Upper lobe of left lung (tissue), 6 donors: ENCODE data around the gene ZNF609. TPM values are rescaled to one million over a fixed set of nuclear protein-coding genes. Genes with fewer than 3 reads are reported as not detected.

Experiments
- ATAC-seq, 2 donors: fragments of 200-7000 bp; cut with Tn5 transposase; one replicate each; pipeline ENCODE4 v1.9.1; 2022; ENCODE audit warnings: mild to moderate bottlenecking in 2 of 2, moderate library complexity in 2 of 2; ENCODE audit not compliant: low FRiP score in 2 of 2
- DNase-seq, 2 donors: peaks; one replicate each; pipeline ENCODE4 v3.0.0-alpha.2; 2019 to 2020
- H3K27ac ChIP-seq, 4 donors: fragments of 200-600 bp; sonication (generic); one replicate each; pipeline ENCODE4 v1.5.1; 2016 to 2019
- H3K27me3 ChIP-seq, 4 donors: fragments of 200-600 bp; sonication (generic); one replicate each; pipeline ENCODE4 v1.5.1; 2017 to 2019
- H3K36me3 ChIP-seq, 4 donors: fragments of 200-600 bp; sonication (generic); one replicate each; pipeline ENCODE4 v1.5.1; 2016 to 2019
- H3K4me1 ChIP-seq, 4 donors: fragments of 200-600 bp; sonication (generic); one replicate each; pipeline ENCODE4 v1.5.1; 2018 to 2019
- H3K4me3 ChIP-seq, 4 donors: fragments of 200-600 bp; sonication (generic); one replicate each; pipeline ENCODE4 v1.5.1; 2017 to 2019; ENCODE audit warnings: mild to moderate bottlenecking in 2 of 4, moderate library complexity in 1 of 4
- H3K9me3 ChIP-seq, 4 donors: fragments of 200-600 bp; sonication (generic); one replicate each; pipeline ENCODE4 v1.5.1; 2018 to 2019
- CTCF ChIP-seq, 6 experiments: fragments of 450-650 bp in 4 of 6; fragments of 200-600 bp in 2 of 6; sonication (generic) in 2 of 6; IDR thresholded peaks; one replicate each; pipeline ENCODE4 v1.5.1; 2016 to 2019; ENCODE audit warnings: antibody characterized with exemption in 6 of 6
- EP300 ChIP-seq, 4 donors: sonication (generic); formaldehyde crosslinking; IDR thresholded peaks; one replicate each; pipeline ENCODE4 v1.5.1; 2017; ENCODE audit warnings: antibody characterized with exemption in 4 of 4, control low read depth in 2 of 4
- POLR2A ChIP-seq, 4 donors: fragments of 450-650 bp; IDR thresholded peaks; one replicate each; pipeline ENCODE4 v1.5.1; 2016 to 2017; ENCODE audit warnings: antibody characterized with exemption in 4 of 4, mild to moderate bottlenecking in 2 of 4
- POLR2AphosphoS5 ChIP-seq, 2 donors: sonication (generic); formaldehyde crosslinking; IDR thresholded peaks; one replicate each; pipeline ENCODE4 v1.5.1; 2017; ENCODE audit warnings: antibody characterized with exemption in 2 of 2
- WGBS, 2 donors: methylation state at CpG; one replicate each; pipeline ENCODE4 v1.1.5; 2017 to 2018; 5-methylcytosine and 5-hydroxymethylcytosine counted together
- total RNA-seq, 6 donors: library from RNA; depleted of rRNA in 4 of 6; stranded (reverse); fragments of >200 nt in 4 of 6; gene quantifications; one replicate each; pipeline versions ENCODE4 v1.1.0 to v1.2.1, GENCODE V29; 2016 to 2021
- donor health status: DM: no; HTN: no; CAD: no; lungs with moderate emphysema.
- donor health status: DM: no; HTN: yes; CAD: no; lungs with severe emphysema.

The ZNF609 gene
- total RNA-seq, 6 donors from 2014 or later, result 30.4 to 65.0 (median 44.5) TPM

GRCh38 chr15:64437982-64438381 is 22.4 kb upstream of the ZNF609 start:
- 100% methylated on average over 1 of the region's 1 CpG for WGBS, 2 donors
- H3K4me1 ChIP-seq, result no peaks in the 10 kb centered on the region
- ATAC-seq, result no peak

GRCh38 chr15:64438653-64439447 is 21.5 kb upstream of the ZNF609 start:
- TF ChIP-seq EP300 (IDR thresholded peaks at IDR 0.05), result no peak
- no peak for TF ChIP-seq POLR2AphosphoS5 (IDR thresholded peaks at IDR 0.05)
- TF ChIP-seq CTCF (IDR thresholded peaks at IDR 0.05), result no peak
- no peak for TF ChIP-seq POLR2A (IDR thresholded peaks at IDR 0.05)
- Histone ChIP-seq H3K36me3 (peaks cover 0 to 4% (median under 1%) of the 10 kb centered on the region in 4 donors), H3K27ac (no peak overlapping the region), H3K9me3 (no peaks in the 10 kb centered on the region), H3K4me3 (no peak overlapping the region), H3K4me1 (peaks cover 0 to 2% (median 0%) of the 10 kb centered on the region in 4 donors), H3K27me3 (no peaks in the 10 kb centered on the region)
- DNase-seq (no peak), ATAC-seq (no peak)
- 55 to 70% methylated on average over 6 of the region's 6 CpGs for WGBS, 2 donors

More at GRCh38 chr15:64437982-64438381, 22.4 kb upstream of the ZNF609 start:
- DNase-seq, result no peak
- H3K9me3 ChIP-seq, result no peaks in the 10 kb centered on the region
- H3K27me3 ChIP-seq, result no peaks in the 10 kb centered on the region
- peaks cover 0 to 8% (median 2%) of the 10 kb centered on the region in 4 donors for H3K36me3 ChIP-seq
- H3K4me3 ChIP-seq, result no peak overlapping the region
- no peak overlapping the region for H3K27ac ChIP-seq
- no peak for TF ChIP-seq EP300 (IDR thresholded peaks at IDR 0.05)
- TF ChIP-seq POLR2AphosphoS5 (IDR thresholded peaks at IDR 0.05), result no peak
- TF ChIP-seq POLR2A (IDR thresholded peaks at IDR 0.05), result no peak
- TF ChIP-seq CTCF (IDR thresholded peaks at IDR 0.05), result no peak

GRCh38 chr15:64441852-64442251 is 18.5 kb upstream of the ZNF609 start:
- ATAC-seq (no peak), DNase-seq (no peak)
- Histone ChIP-seq H3K27ac (no peak overlapping the region), H3K27me3 (no peaks in the 10 kb centered on the region), H3K4me1 (peaks cover 3 to 9% (median 7%) of the 10 kb centered on the region in 4 donors), H3K4me3 (no peak overlapping the region), H3K9me3 (no peaks in the 10 kb centered on the region), H3K36me3 (peaks cover 0 to 21% (median 7%) of the 10 kb centered on the region in 4 donors)
- 91 to 95% methylated on average over 3 of the region's 3 CpGs for WGBS, 2 donors
- no peak for TF ChIP-seq EP300 (IDR thresholded peaks at IDR 0.05)
- no peak for TF ChIP-seq POLR2AphosphoS5 (IDR thresholded peaks at IDR 0.05)
- TF ChIP-seq POLR2A (IDR thresholded peaks at IDR 0.05), result no peak
- no peak for TF ChIP-seq CTCF (IDR thresholded peaks at IDR 0.05)

GRCh38 chr15:64443016-64443415 is 17.4 kb upstream of the ZNF609 start:
- 91 to 94% methylated on average over 2 of the region's 2 CpGs for WGBS, 2 donors
- TF ChIP-seq POLR2AphosphoS5 (IDR thresholded peaks at IDR 0.05) (no peak), CTCF (IDR thresholded peaks at IDR 0.05) (no peak), EP300 (IDR thresholded peaks at IDR 0.05) (no peak), POLR2A (IDR thresholded peaks at IDR 0.05) (no peak)
- Histone ChIP-seq H3K36me3 (peaks cover 0 to 32% (median 12%) of the 10 kb centered on the region in 4 donors), H3K4me1 (peaks cover 3 to 9% (median 7%) of the 10 kb centered on the region in 4 donors), H3K27ac (no peak overlapping the region), H3K9me3 (no peaks in the 10 kb centered on the region), H3K4me3 (no peak overlapping the region), H3K27me3 (no peaks in the 10 kb centered on the region)
- ATAC-seq (no peak), DNase-seq (no peak)
